H9 (cell line): ENCODE results near the gene LYST. TPM values are rescaled to one million over a fixed set of nuclear protein-coding genes. Genes with fewer than 3 reads are reported as not detected.

Experiments used
- DNase-seq: peaks from one replicate; pipeline ENCODE4 v3.0.0-alpha.2; 2017
- H2AFZ ChIP-seq: one replicate; pipeline ENCODE4 v1.6.1; 2013; ENCODE audit warnings: mild to moderate bottlenecking, low read length, control low read depth, moderate library complexity
- H2AK5ac ChIP-seq: 2 replicates; pipeline ENCODE4 v1.6.1; 2013; ENCODE audit warnings: low read length, control low read depth, mixed read lengths; ENCODE audit not compliant: insufficient read length
- H2BK120ac ChIP-seq: one replicate; pipeline ENCODE4 v1.6.1; 2013; ENCODE audit warnings: low read depth, mild to moderate bottlenecking, low read length, control low read depth, inconsistent platforms; ENCODE audit not compliant: poor library complexity, severe bottlenecking
- H2BK12ac ChIP-seq: 2 replicates; pipeline ENCODE4 v1.6.1; 2013; ENCODE audit warnings: low read length, control low read depth, mixed read lengths, low read depth; ENCODE audit not compliant: insufficient read length
- H2BK15ac ChIP-seq: 2 replicates; pipeline ENCODE4 v1.6.1; 2013; ENCODE audit warnings: low read depth, low read length, control low read depth
- H2BK20ac ChIP-seq: one replicate; pipeline ENCODE4 v1.6.1; 2013; ENCODE audit warnings: low read depth, mild to moderate bottlenecking, low read length, control low read depth, inconsistent platforms; ENCODE audit not compliant: poor library complexity, severe bottlenecking
- H2BK5ac ChIP-seq: 2 replicates; pipeline ENCODE4 v1.6.1; 2013; ENCODE audit warnings: low read length, control low read depth, mixed read lengths; ENCODE audit not compliant: insufficient read length
- H3K14ac ChIP-seq: 2 replicates; pipeline ENCODE4 v1.6.1; 2013; ENCODE audit warnings: low read length, control low read depth; ENCODE audit not compliant: insufficient read depth
- H3K18ac ChIP-seq: 2 replicates; pipeline ENCODE4 v1.6.1; 2013; ENCODE audit warnings: low read depth, mild to moderate bottlenecking, mixed read lengths, low read length, control low read depth; ENCODE audit not compliant: insufficient read length
- H3K23ac ChIP-seq: 2 replicates; pipeline ENCODE4 v1.6.1; 2013; ENCODE audit warnings: low read length, control low read depth, mixed read lengths, low read depth; ENCODE audit not compliant: insufficient read length
- H3K23me2 ChIP-seq: 2 replicates; pipeline ENCODE4 v1.6.1; 2013; ENCODE audit warnings: low read depth, mild to moderate bottlenecking, mixed read lengths, low read length, control low read depth; ENCODE audit not compliant: insufficient read length, poor library complexity, severe bottlenecking
- H3K27ac ChIP-seq: 2 replicates; pipeline ENCODE4 v1.5.1; 2013; ENCODE audit warnings: low read length, control low read depth, mixed read lengths, low read depth; ENCODE audit not compliant: insufficient read length
- H3K27me3 ChIP-seq: 2 replicates; pipeline ENCODE4 v1.6.1; 2013; ENCODE audit warnings: low read length, control low read depth, inconsistent platforms; ENCODE audit not compliant: insufficient read depth
- H3K4ac ChIP-seq: 2 replicates; pipeline ENCODE4 v1.6.1; 2013; ENCODE audit warnings: low read depth, mild to moderate bottlenecking, control low read depth, inconsistent platforms, low read length, moderate library complexity
- H3K4me1 ChIP-seq: 2 replicates; pipeline ENCODE4 v1.6.1; 2013; ENCODE audit warnings: low read length, control low read depth, inconsistent platforms; ENCODE audit not compliant: insufficient read depth
- H3K4me2 ChIP-seq: 2 replicates; pipeline ENCODE4 v1.6.1; 2013; ENCODE audit warnings: low read length, control low read depth, mixed read lengths; ENCODE audit not compliant: insufficient read length, insufficient read depth
- H3K56ac ChIP-seq: 2 replicates; pipeline ENCODE4 v1.6.1; 2013; ENCODE audit warnings: low read depth, mild to moderate bottlenecking, mixed read lengths, low read length, control low read depth; ENCODE audit not compliant: insufficient read length
- H3K79me1 ChIP-seq: 2 replicates; pipeline ENCODE4 v1.6.1; 2013; ENCODE audit warnings: low read depth, mild to moderate bottlenecking, moderate library complexity, low read length, control low read depth, inconsistent platforms; ENCODE audit not compliant: insufficient read depth, poor library complexity, severe bottlenecking
- H3K79me2 ChIP-seq: 2 replicates; pipeline ENCODE4 v1.6.1; 2013; ENCODE audit warnings: low read length, control low read depth, inconsistent platforms; ENCODE audit not compliant: insufficient read depth
- H3K9ac ChIP-seq: 2 replicates; pipeline ENCODE4 v1.6.1; 2013; ENCODE audit warnings: low read length, control low read depth, mixed read lengths; ENCODE audit not compliant: insufficient read length; ENCODE audit errors: extremely low read depth
- H3K9me3 ChIP-seq: one replicate; pipeline ENCODE4 v1.6.1; 2013; ENCODE audit warnings: low read depth, low read length, inconsistent platforms; ENCODE audit not compliant: control insufficient read depth
- H3T11ph ChIP-seq: one replicate; pipeline ENCODE4 v1.6.1; 2013; ENCODE audit warnings: mild to moderate bottlenecking, low read length, control low read depth, inconsistent platforms
- H4K20me1 ChIP-seq: one replicate; pipeline ENCODE4 v1.6.1; 2013; ENCODE audit not compliant: control insufficient read depth, insufficient read length, insufficient read depth
- H4K5ac ChIP-seq: 2 replicates; pipeline ENCODE4 v1.6.1; 2013; ENCODE audit warnings: low read depth, mild to moderate bottlenecking, mixed read lengths, low read length, control low read depth; ENCODE audit not compliant: insufficient read length
- H4K8ac ChIP-seq: replicated peaks from 2 replicates; pipeline ENCODE4 v1.6.1; 2013; ENCODE audit warnings: low read length, control low read depth, mixed read lengths, low read depth; ENCODE audit not compliant: insufficient read length
- H4K91ac ChIP-seq: 2 replicates; pipeline ENCODE4 v1.6.1; 2013; ENCODE audit warnings: low read depth, mild to moderate bottlenecking, moderate library complexity, mixed read lengths, low read length, control low read depth; ENCODE audit not compliant: insufficient read length
- H3K27ac Mint-ChIP-seq, 3 experiments: 2 replicates in 2 of 3; 3 replicates in 1 of 3; pipeline ENCODE4 v1.8.0; 2020 to 2021; ENCODE audit warnings: mixed read lengths in 3 of 3, mild to moderate bottlenecking in 1 of 3, moderate library complexity in 1 of 3
- H3K27me3 Mint-ChIP-seq: 2 replicates; pipeline ENCODE4 v1.8.0; 2021; ENCODE audit warnings: low read depth, mild to moderate bottlenecking, moderate library complexity, mixed read lengths
- H3K36me3 Mint-ChIP-seq, 3 experiments: 2 replicates in 2 of 3; 3 replicates in 1 of 3; pipeline ENCODE4 v1.8.0; 2020 to 2021; ENCODE audit warnings: low read depth in 3 of 3, mixed read lengths in 3 of 3; ENCODE audit not compliant: insufficient read depth in 1 of 3
- H3K4me1 Mint-ChIP-seq, 2 experiments: 2 replicates each; pipeline ENCODE4 v1.8.0; 2020; ENCODE audit warnings: mixed read lengths in 2 of 2
- H3K4me3 Mint-ChIP-seq, 2 experiments: 2 replicates in 1 of 2; 3 replicates in 1 of 2; pipeline ENCODE4 v1.8.0; 2020 to 2021; ENCODE audit warnings: mild to moderate bottlenecking in 2 of 2, mixed read lengths in 2 of 2, moderate library complexity in 1 of 2
- H3K9me3 Mint-ChIP-seq, 2 experiments: 2 replicates in 1 of 2; 3 replicates in 1 of 2; pipeline ENCODE4 v1.8.0; 2020; ENCODE audit warnings: mild to moderate bottlenecking in 2 of 2, mixed read lengths in 2 of 2, moderate library complexity in 1 of 2
- CTCF ChIP-seq: fragments of 200-600 bp; sonication (generic); conservative IDR thresholded peaks from 3 replicates; pipeline ENCODE4 v1.8.0; 2021; ENCODE audit warnings: antibody characterized with exemption, mild to moderate bottlenecking
- WGBS: extraction: QIAGEN DNeasy Blood & Tissue Kit; methylation state at CpG from one replicate; pipeline ENCODE4 v1.1.7; 2013; ENCODE audit warnings: missing lambda C conversion rate, low lambda C conversion rate, mixed read lengths; ENCODE audit not compliant: insufficient read length; ENCODE audit errors: extremely low coverage; 5-methylcytosine and 5-hydroxymethylcytosine counted together
- total RNA-seq: library from RNA; stranded (reverse); gene quantifications from 2 replicates; pipeline ENCODE4 v1.2.1, GENCODE V29; 2021

The LYST gene
- total RNA-seq, 1 experiment from 2014 or later: 0.13 TPM

GRCh38 chr1:235866913-235867845 lies 473 bp upstream of the LYST start:
- H3K4me3 Mint-ChIP-seq: peak overlapping the region; percentile 86 to 89
- Histone ChIP-seq H4K20me1 (no peaks in the 10 kb centered on the region), H3K27me3 (peaks cover 2% of the 10 kb centered on the region; the same call in 1 of the 2 replicates), H3K4ac (no peak overlapping the region), H3K4me1 (no peaks in the 10 kb centered on the region), H3K14ac (peak overlapping the region; percentile 70), H3K79me1 (no peaks in the 10 kb centered on the region), H2BK20ac (no peak overlapping the region), H3T11ph (no peak overlapping the region), H3K79me2 (no peaks in the 10 kb centered on the region), H3K4me2 (peak overlapping the region; percentile 92), H4K5ac (no peak overlapping the region), H2BK5ac (no peak overlapping the region), H3K23ac (no peak overlapping the region), H3K27ac (no peak overlapping the region), H2BK120ac (no peak overlapping the region), H4K8ac (no peak overlapping the region), H2BK15ac (no peak overlapping the region), H3K23me2 (peaks cover 10% of the 10 kb centered on the region), H2AFZ (peak overlapping the region; percentile 90), H3K9ac (peak overlapping the region; percentile 81), H2AK5ac (no peak overlapping the region), H3K18ac (peak overlapping the region; percentile 56), H3K9me3 (no peaks in the 10 kb centered on the region), H3K56ac (no peak overlapping the region), H2BK12ac (no peak overlapping the region), H4K91ac (no peak overlapping the region)
- no peaks in the 10 kb centered on the region; a peak in 1 of 5 replicates for H3K9me3 Mint-ChIP-seq
- TF ChIP-seq CTCF: no peak
- H3K27me3 Mint-ChIP-seq: peaks cover 32% of the 10 kb centered on the region
- DNase-seq: peak; percentile 97
- no peaks in the 10 kb centered on the region for H3K36me3 Mint-ChIP-seq
- peaks cover 13 to 15% of the 10 kb centered on the region in 2 experiments for H3K4me1 Mint-ChIP-seq
- peak overlapping the region; percentile 78 to 98 (median 94); a peak in 6 of 7 replicates for H3K27ac Mint-ChIP-seq
- WGBS: no CpG with 5 or more reads among the region's 56 CpGs
